GM23338 (cell line): ENCODE data around the gene TIMM44. TPM values are rescaled to one million over a fixed set of nuclear protein-coding genes. Genes with fewer than 3 reads are reported as not detected.

Experiments
- ATAC-seq: fragments of 200-7000 bp; cut with Tn5 transposase; 3 replicates; pipeline ENCODE4 v1.9.1; 2020
- DNase-seq: peaks from one replicate; pipeline ENCODE4 v3.0.0-alpha.2; 2015; ENCODE audit warnings: low spot score
- H2AFZ ChIP-seq: fragments of 200-600 bp; sonication (generic); 2 replicates; pipeline ENCODE4 v1.8.0; 2016; ENCODE audit warnings: antibody characterized with exemption, mild to moderate bottlenecking, moderate library complexity
- H3F3A ChIP-seq: fragments of 200-600 bp; sonication (generic); replicated peaks from 2 replicates; pipeline ENCODE4 v1.8.0; 2017; ENCODE audit warnings: antibody characterized with exemption, mixed run types, low read depth
- H3K27ac ChIP-seq: fragments of 200-600 bp; sonication (generic); 2 replicates; pipeline ENCODE4 v1.6.1; 2016; ENCODE audit warnings: low read depth
- H3K27me3 ChIP-seq: fragments of 200-600 bp; sonication (generic); 2 replicates; pipeline ENCODE4 v1.8.0; 2016; ENCODE audit warnings: mild to moderate bottlenecking, mixed run types, moderate library complexity; ENCODE audit not compliant: insufficient read depth
- H3K36me3 ChIP-seq: fragments of 200-600 bp; sonication (generic); 2 replicates; pipeline ENCODE4 v1.8.0; 2016; ENCODE audit warnings: mild to moderate bottlenecking; ENCODE audit not compliant: insufficient read depth
- H3K4me1 ChIP-seq: fragments of 200-600 bp; sonication (generic); 2 replicates; pipeline ENCODE4 v1.8.0; 2016; ENCODE audit warnings: mild to moderate bottlenecking, moderate library complexity; ENCODE audit not compliant: insufficient read depth
- H3K4me2 ChIP-seq: fragments of 200-600 bp; sonication (generic); 2 replicates; pipeline ENCODE4 v1.7.1; 2017; ENCODE audit warnings: mixed run types
- H3K4me3 ChIP-seq: fragments of 200-600 bp; sonication (generic); 2 replicates; pipeline ENCODE4 v1.6.1; 2016; ENCODE audit warnings: mixed run types
- H3K79me2 ChIP-seq: fragments of 200-600 bp; sonication (generic); replicated peaks from 2 replicates; pipeline ENCODE4 v1.8.0; 2017; ENCODE audit warnings: mild to moderate bottlenecking; ENCODE audit not compliant: insufficient read depth
- H3K9me2 ChIP-seq: fragments of 200-600 bp; sonication (generic); 2 replicates; pipeline ENCODE4 v1.8.0; 2017; ENCODE audit not compliant: insufficient read depth
- H4K20me1 ChIP-seq: fragments of 200-600 bp; sonication (generic); replicated peaks from 2 replicates; pipeline ENCODE4 v1.8.0; 2017; ENCODE audit warnings: mild to moderate bottlenecking; ENCODE audit not compliant: insufficient read depth
- H3K27ac Mint-ChIP-seq: 2 replicates; pipeline ENCODE4 v1.8.0; 2020; ENCODE audit warnings: inconsistent platforms, mild to moderate bottlenecking, moderate library complexity, mixed read lengths
- H3K27me3 Mint-ChIP-seq: 3 replicates; pipeline ENCODE4 v1.8.0; 2022; ENCODE audit warnings: low read depth, mild to moderate bottlenecking, moderate library complexity, mixed read lengths, inconsistent platforms; ENCODE audit not compliant: insufficient read depth, poor library complexity
- H3K36me3 Mint-ChIP-seq: 3 replicates; pipeline ENCODE4 v1.8.0; 2021; ENCODE audit warnings: low read depth, mild to moderate bottlenecking, inconsistent platforms, moderate library complexity, mixed read lengths
- H3K4me1 Mint-ChIP-seq: 3 replicates; pipeline ENCODE4 v1.8.0; 2020; ENCODE audit warnings: mild to moderate bottlenecking, inconsistent platforms, mixed read lengths
- H3K4me3 Mint-ChIP-seq: 3 replicates; pipeline ENCODE4 v1.8.0; 2021; ENCODE audit warnings: moderate library complexity, mild to moderate bottlenecking, inconsistent platforms, mixed read lengths
- H3K9me3 Mint-ChIP-seq: 3 replicates; pipeline ENCODE4 v1.8.0; 2020; ENCODE audit warnings: moderate library complexity, mild to moderate bottlenecking, inconsistent platforms, mixed read lengths
- CREB1 ChIP-seq: fragments of 250-450 bp; sonication (Bioruptor Pico); IDR thresholded peaks from 2 replicates; pipeline ENCODE4 v1.5.0; 2020; ENCODE audit warnings: low read depth, mild to moderate bottlenecking, moderate library complexity
- CTCF ChIP-seq, 2 experiments: fragments of 200-600 bp in 1 of 2; sonication (generic) in 1 of 2; conservative IDR thresholded peaks; 2 replicates each; pipeline versions ENCODE4 v1.5.1 to v1.6.1; 2016 to 2017; ENCODE audit warnings: antibody characterized with exemption in 2 of 2, low read depth in 2 of 2, mild to moderate bottlenecking in 2 of 2, moderate library complexity in 1 of 2
- ETS1 ChIP-seq: IDR thresholded peaks from 2 replicates; pipeline ENCODE4 v1.6.1; 2016; ENCODE audit warnings: antibody characterized with exemption
- EZH2 ChIP-seq: fragments of 200-600 bp; sonication (generic); IDR thresholded peaks from one replicate; pipeline ENCODE4 v1.8.0; 2017; ENCODE audit warnings: antibody characterized with exemption, mild to moderate bottlenecking, low read depth; ENCODE audit not compliant: unreplicated experiment
- EZH2phosphoT487 ChIP-seq: fragments of 200-600 bp; sonication (generic); IDR thresholded peaks from one replicate; pipeline ENCODE4 v1.8.1; 2018; ENCODE audit warnings: antibody characterized with exemption; ENCODE audit not compliant: unreplicated experiment
- JUNB ChIP-seq: IDR thresholded peaks from one replicate; pipeline ENCODE4 v1.6.1; 2016; ENCODE audit warnings: antibody characterized with exemption; ENCODE audit not compliant: unreplicated experiment
- NANOG ChIP-seq: IDR thresholded peaks from 2 replicates; pipeline ENCODE4 v1.6.1; 2016; ENCODE audit warnings: antibody characterized with exemption, borderline replicate concordance
- POLR2AphosphoS5 ChIP-seq: IDR thresholded peaks from 2 replicates; pipeline ENCODE4 v1.6.1; 2016; ENCODE audit warnings: antibody characterized with exemption, low read depth
- STAT1 ChIP-seq: IDR thresholded peaks from one replicate; pipeline ENCODE4 v1.6.1; 2016; ENCODE audit warnings: antibody characterized with exemption; ENCODE audit not compliant: unreplicated experiment
- ZNF114 ChIP-seq: fragments of 250-450 bp; sonication (Bioruptor Pico); IDR thresholded peaks from 2 replicates; pipeline ENCODE4 v1.5.0; 2020; ENCODE audit warnings: mild to moderate bottlenecking, moderate library complexity
- ZNF331 ChIP-seq: fragments of 250-450 bp; sonication (Bioruptor Pico); IDR thresholded peaks from 2 replicates; pipeline ENCODE4 v1.5.0; 2020; ENCODE audit warnings: low read depth, mild to moderate bottlenecking, moderate library complexity
- ZNF462 ChIP-seq: fragments of 250-450 bp; sonication (Bioruptor Pico); IDR thresholded peaks from 2 replicates; pipeline ENCODE4 v1.5.0; 2020; ENCODE audit warnings: mild to moderate bottlenecking, moderate library complexity
- polyA plus RNA-seq: library from polyadenylated mRNA; unstranded; fragments of >200 nt; fragmentation: Nextera tagmentation; extraction: Ambion mirVana; gene quantifications from 2 replicates; pipeline ENCODE4 v1.2.1, GENCODE V29; 2016
- total RNA-seq: library from RNA; depleted of rRNA; stranded (reverse); fragments of >200 nt; shearing (Covaris generic); gene quantifications from 2 replicates; pipeline ENCODE4 v1.2.3, GENCODE V29; 2014
- TF ChIP-seq, protein P1 (sequence below): IDR thresholded peaks from one replicate; pipeline ENCODE4 v1.6.1; 2018; ENCODE audit warnings: antibody characterized with exemption; ENCODE audit not compliant: unreplicated experiment

TIMM44 gene
- total and polyA plus RNA-seq, 2 experiments from 2014 or later, result 125 to 128 TPM

DNA sequence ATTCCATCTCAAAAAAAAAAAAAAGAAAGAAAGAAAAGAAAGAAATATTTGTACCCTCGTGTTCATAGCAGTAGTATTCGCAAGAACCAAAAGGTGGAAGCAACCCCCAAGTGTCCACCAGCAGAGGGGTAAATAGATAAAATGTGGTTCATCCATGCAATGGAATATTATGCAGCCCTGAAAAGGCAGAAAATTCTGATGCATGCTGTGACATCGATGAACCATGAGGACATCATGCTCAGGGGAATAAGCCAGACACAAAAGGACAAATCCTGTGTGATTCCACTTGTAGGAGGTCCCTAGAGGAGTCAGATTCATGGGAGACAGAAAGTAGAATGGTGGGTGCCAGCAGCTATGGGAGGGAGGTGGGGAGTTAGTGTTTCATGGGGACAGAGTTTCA, 61.6 kb downstream of the TIMM44 start:
- Mint-ChIP-seq H3K27me3 (peaks cover 10% of the 10 kb centered on the region), H3K27ac (no peak overlapping the region), H3K4me3 (no peak overlapping the region; the same call in 2 of the 3 replicates), H3K9me3 (no peaks in the 10 kb centered on the region), H3K36me3 (no peaks in the 10 kb centered on the region), H3K4me1 (no peaks in the 10 kb centered on the region)
- Histone ChIP-seq H3K79me2 (no peaks in the 10 kb centered on the region), H3K4me3 (no peak overlapping the region), H3K4me2 (no peak overlapping the region), H3K4me1 (no peaks in the 10 kb centered on the region; the same call in 1 of the 2 replicates), H3K27me3 (no peaks in the 10 kb centered on the region), H3F3A (0 out of 2 replicates have a peak, but pooled peaks cover 3% of the 10 kb centered on the region), H4K20me1 (no peaks in the 10 kb centered on the region; the same call in 1 of the 2 replicates), H2AFZ (no peak overlapping the region), H3K9me2 (no peaks in the 10 kb centered on the region), H3K36me3 (no peaks in the 10 kb centered on the region), H3K27ac (no peak overlapping the region)
- TF ChIP-seq CTCF (conservative IDR thresholded peaks at IDR 0.05; ENCODE audit: low read depth in 2 of 2) (no peak), POLR2AphosphoS5 (no peak), ZNF331 (CRISPR knock-in tag) (no peak), ZNF114 (no peak), STAT1 (no peak), NANOG (no peak), EZH2phosphoT487 (no peak), ETS1 (no peak), CREB1 (no peak), ZNF462 (CRISPR knock-in tag) (no peak), JUNB (no peak), EZH2 (no peak)
- TF ChIP-seq, protein P1, sequence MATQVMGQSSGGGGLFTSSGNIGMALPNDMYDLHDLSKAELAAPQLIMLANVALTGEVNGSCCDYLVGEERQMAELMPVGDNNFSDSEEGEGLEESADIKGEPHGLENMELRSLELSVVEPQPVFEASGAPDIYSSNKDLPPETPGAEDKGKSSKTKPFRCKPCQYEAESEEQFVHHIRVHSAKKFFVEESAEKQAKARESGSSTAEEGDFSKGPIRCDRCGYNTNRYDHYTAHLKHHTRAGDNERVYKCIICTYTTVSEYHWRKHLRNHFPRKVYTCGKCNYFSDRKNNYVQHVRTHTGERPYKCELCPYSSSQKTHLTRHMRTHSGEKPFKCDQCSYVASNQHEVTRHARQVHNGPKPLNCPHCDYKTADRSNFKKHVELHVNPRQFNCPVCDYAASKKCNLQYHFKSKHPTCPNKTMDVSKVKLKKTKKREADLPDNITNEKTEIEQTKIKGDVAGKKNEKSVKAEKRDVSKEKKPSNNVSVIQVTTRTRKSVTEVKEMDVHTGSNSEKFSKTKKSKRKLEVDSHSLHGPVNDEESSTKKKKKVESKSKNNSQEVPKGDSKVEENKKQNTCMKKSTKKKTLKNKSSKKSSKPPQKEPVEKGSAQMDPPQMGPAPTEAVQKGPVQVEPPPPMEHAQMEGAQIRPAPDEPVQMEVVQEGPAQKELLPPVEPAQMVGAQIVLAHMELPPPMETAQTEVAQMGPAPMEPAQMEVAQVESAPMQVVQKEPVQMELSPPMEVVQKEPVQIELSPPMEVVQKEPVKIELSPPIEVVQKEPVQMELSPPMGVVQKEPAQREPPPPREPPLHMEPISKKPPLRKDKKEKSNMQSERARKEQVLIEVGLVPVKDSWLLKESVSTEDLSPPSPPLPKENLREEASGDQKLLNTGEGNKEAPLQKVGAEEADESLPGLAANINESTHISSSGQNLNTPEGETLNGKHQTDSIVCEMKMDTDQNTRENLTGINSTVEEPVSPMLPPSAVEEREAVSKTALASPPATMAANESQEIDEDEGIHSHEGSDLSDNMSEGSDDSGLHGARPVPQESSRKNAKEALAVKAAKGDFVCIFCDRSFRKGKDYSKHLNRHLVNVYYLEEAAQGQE, result no peak
- DNase-seq (no peak), ATAC-seq (no peak)
